ENCODE data around the gene NLRP6. TPM values are rescaled to one million over a fixed set of nuclear protein-coding genes. Genes with fewer than 3 reads are reported as not detected.
A peak's percentile ranks its signal among the peaks of the same experiment; 100 is the strongest.

Gene NLRP6
- total RNA-seq, 3 donors from 2014 or later = 0.33 to 3.2 (median 1.2) TPM

DNA sequence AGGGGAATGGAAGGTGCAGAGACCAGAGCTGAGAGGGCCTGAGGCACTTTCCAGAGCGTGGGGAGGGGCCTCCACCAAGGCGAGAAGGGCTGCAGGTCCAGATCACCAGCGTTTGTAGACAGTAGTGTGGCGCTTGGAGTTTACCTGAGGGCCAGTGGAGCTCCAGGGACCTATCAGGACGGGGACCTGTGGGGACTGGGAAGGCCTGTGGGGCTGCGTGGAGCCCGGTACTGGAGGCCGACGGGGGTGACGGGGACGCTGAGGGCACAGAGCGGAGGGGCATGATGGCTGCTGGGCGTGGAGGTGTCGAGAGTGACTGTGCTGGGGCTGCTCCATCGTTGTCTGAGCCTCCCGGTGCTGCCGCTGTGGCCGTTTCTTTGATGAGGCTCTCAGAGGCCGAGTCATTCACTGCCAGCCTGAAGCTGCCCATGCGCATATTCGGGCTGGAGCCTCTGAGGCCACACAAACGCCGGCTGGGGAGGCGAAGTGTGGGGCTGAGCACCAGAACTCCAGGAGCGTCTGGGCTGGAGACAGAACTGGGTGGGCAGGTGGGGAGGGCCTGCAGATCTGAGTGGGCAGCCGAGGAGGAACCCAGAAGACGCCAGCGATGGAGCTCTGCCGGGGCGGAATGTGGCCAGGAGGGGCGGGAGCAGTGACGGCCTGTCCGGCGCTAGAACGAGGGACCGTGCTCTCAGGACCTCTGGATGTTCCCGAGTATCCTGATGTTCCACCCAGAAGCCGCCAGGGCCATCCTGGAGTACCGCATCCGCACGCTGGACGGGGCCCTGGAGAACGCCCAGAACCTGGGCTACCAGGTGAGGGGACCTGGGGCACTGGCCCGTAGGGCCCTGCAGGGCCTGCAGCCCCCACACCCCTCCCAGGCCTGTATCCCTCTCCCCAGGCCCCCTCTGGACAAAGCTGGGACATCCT lies 13.3 kb downstream of the NLRP6 start:
- Mint-ChIP-seq H3K4me3 (no peak overlapping the region), H3K27me3 (ENCODE audit: low read depth) (no peaks in the 10 kb centered on the region), H3K36me3 (ENCODE audit: insufficient read depth) (no peaks in the 10 kb centered on the region), H3K9me3 (no peaks in the 10 kb centered on the region), H3K4me1 (ENCODE audit: low read depth) (peaks cover 21% of the 10 kb centered on the region)
- ATAC-seq = no peak
- peak; percentile 4 for DNase-seq

DNA sequence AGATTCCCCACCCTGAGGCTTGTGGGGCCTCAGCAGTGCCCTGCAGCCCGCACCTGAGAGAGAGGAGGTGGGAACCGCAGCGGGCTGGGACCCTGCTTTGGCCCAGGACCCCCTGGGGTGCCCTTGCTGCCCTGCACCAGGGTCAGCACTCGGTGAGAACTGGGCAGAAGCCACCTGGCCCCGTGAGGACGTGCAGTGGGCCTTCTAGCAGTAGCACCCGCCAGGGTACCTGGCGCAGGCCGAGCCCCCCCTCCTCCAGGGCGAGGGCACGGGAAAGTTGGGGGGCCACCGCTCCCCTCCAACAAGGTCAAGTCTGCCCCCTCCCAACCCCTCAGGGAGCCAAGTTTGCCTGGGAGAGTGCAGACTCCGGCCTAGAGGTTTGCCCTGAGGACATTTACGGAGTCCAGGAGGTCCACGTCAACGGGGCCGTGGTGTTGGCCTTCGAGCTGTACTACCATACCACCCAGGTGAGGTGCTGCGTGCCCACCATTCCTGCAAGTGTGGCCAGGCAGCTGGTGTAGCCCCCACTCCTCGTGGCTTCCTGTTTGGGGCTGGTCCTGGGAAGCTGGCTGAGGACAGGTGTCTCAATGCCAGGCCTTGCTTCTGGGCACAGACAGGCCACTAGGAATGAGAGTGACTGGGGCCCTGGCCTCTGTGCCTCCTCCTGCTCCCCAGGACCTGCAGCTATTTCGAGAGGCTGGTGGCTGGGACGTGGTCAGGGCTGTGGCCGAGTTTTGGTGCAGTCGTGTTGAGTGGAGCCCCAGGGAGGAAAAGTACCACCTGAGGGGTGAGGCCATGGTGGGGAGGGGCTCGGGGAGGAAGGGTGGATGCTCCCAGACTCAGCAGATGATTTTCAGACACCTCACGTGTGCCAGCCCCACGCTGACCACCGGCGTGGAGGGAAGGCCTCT lies 14.3 kb downstream of the NLRP6 start:
- Mint-ChIP-seq H3K4me3 (no peak overlapping the region), H3K27me3 (ENCODE audit: low read depth) (no peaks in the 10 kb centered on the region), H3K4me1 (ENCODE audit: low read depth) (peaks cover 22% of the 10 kb centered on the region), H3K9me3 (no peaks in the 10 kb centered on the region), H3K36me3 (ENCODE audit: insufficient read depth) (no peaks in the 10 kb centered on the region)
- ATAC-seq (no peak), DNase-seq (peak; percentile 4)

DNA sequence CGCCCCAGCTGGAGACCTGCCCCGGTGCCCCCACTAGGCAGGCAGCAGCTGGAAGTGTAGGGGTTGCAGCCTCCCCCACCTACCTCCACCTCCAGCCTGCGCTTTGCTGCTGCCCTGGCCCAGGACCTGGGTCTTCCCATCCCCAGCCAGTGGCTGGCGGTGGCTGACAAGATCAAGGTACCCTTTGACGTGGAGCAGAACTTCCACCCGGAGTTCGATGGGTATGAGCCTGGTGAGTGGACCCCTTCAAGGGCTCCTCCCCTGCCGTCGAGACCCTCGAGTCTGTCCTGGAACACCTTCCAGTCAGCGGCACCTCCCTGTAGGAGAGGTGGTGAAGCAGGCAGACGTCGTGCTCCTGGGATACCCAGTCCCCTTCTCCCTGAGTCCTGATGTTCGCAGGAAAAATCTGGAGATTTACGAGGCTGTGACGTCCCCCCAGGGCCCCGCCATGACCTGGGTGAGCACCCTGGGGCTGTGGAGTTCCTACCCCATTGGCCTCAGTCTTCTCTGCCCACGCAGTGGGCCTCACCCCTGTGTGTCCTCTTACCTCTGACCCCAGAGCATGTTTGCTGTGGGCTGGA lies 15.2 kb downstream of the NLRP6 start:
- no peaks in the 10 kb centered on the region for H3K9me3 Mint-ChIP-seq
- ATAC-seq = no peak
- H3K4me3 Mint-ChIP-seq = no peak overlapping the region
- no peaks in the 10 kb centered on the region for H3K27me3 Mint-ChIP-seq (ENCODE audit: low read depth)
- peaks cover 24% of the 10 kb centered on the region for H3K4me1 Mint-ChIP-seq (ENCODE audit: low read depth)
- peak; percentile 4 for DNase-seq
- no peaks in the 10 kb centered on the region for H3K36me3 Mint-ChIP-seq (ENCODE audit: insufficient read depth)

DNA sequence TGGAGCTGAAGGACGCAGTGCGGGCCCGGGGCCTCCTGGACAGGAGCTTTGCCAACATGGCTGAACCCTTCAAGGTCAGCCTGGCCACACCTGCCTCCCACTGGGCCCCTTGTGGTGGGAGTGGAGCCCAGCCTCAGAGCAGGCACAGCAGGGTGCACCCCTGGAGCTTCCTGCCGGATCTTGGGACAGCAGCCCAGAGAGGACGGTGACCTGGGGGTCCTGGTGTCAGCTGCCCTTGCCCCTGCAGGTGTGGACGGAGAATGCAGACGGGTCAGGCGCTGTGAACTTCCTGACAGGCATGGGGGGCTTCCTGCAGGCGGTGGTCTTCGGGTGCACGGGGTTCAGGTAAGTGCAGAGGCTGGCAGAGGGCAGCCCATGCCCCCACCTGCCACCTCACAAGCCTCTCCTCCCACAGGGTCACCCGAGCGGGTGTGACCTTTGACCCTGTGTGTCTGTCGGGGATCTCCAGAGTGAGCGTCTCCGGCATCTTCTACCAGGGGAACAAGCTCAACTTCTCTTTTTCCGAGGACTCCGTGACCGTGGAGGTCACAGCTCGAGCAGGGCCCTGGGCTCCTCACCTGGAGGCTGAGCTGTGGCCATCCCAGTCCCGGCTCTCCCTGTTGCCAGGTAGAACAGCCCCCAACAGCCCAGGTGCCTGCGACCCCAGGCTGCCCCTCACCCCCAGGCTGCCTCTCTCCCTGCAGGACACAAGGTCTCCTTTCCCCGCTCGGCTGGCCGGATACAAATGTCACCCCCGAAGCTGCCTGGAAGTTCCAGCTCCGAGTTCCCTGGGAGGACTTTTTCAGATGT lies 15.8 kb downstream of the NLRP6 start:
- H3K36me3 Mint-ChIP-seq (ENCODE audit: insufficient read depth) = no peaks in the 10 kb centered on the region
- DNase-seq (peak; percentile 4), ATAC-seq (no peak)
- no peaks in the 10 kb centered on the region for H3K9me3 Mint-ChIP-seq
- no peaks in the 10 kb centered on the region for H3K27me3 Mint-ChIP-seq (ENCODE audit: low read depth)
- no peak overlapping the region for H3K4me3 Mint-ChIP-seq
- peaks cover 27% of the 10 kb centered on the region for H3K4me1 Mint-ChIP-seq (ENCODE audit: low read depth)

DNA sequence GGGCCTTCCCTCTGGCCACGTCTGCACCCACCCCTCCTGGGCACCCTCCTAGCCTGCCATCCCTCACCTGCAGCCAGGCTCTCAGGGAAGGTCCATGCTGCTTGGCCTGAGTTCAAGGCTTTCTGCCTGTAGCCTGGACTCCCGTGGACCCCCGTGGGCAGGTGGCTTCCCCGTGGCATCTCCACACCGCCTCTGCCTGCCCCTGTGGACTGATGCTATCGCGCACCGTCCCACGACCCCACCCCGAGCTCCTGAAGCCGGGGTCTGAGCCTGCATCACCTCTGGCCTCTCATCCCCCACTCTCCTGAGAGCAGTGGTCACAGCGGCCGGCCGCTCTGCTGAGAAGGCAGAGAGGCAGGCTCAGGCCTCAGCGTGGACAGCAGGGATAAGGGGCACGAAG lies 16.6 kb downstream of the NLRP6 start:
- DNase-seq = peak; percentile 4
- peaks cover 24% of the 10 kb centered on the region for H3K4me1 Mint-ChIP-seq (ENCODE audit: low read depth)

DNA sequence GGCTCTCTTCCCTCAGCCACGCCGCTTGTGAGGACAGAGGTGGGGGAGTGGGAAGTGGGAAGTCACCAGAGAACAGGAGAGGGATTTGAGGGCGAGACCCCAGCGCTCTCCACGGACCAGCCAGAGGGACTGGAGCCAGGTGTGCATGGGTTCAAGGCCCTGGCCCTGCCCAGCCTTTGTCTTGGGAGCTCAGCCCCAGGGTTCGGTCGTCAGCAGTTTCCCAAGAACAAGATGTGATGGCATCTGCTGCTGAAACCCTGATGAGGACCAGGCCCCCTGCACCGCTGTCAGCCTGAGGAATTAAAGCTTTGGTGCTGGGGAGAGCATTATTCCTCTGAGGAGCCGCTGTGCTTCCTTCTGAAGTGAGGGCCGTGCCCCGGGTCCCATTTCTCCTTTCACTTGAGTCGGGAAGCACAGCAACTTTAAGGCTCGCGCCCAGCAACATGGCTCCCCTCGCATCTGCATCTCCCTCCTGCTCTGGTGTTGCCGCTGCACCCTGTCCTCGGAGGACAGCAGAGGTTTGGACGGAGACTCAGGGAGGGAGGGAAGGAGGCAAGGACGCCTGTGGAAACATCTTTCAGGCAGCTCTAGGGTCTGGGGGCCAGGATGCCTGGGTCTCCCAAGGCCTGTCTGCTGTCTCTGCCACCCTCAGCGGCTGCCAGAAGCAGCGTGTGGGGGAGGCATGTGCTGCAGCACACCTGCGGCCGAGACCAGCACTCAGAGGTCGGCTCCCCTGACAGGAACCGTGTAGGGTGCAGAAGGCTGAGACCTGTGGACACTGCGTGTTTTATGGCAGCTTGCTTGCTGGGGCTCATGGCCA lies 17.4 kb downstream of the NLRP6 start:
- ATAC-seq = no peak

More for the DNA sequence above, 16.6 kb downstream of the NLRP6 start:
- Mint-ChIP-seq H3K4me3 (no peak overlapping the region), H3K27me3 (ENCODE audit: low read depth) (peaks cover 1% of the 10 kb centered on the region), H3K36me3 (ENCODE audit: insufficient read depth) (no peaks in the 10 kb centered on the region), H3K9me3 (no peaks in the 10 kb centered on the region)
- no peak for ATAC-seq

DNA sequence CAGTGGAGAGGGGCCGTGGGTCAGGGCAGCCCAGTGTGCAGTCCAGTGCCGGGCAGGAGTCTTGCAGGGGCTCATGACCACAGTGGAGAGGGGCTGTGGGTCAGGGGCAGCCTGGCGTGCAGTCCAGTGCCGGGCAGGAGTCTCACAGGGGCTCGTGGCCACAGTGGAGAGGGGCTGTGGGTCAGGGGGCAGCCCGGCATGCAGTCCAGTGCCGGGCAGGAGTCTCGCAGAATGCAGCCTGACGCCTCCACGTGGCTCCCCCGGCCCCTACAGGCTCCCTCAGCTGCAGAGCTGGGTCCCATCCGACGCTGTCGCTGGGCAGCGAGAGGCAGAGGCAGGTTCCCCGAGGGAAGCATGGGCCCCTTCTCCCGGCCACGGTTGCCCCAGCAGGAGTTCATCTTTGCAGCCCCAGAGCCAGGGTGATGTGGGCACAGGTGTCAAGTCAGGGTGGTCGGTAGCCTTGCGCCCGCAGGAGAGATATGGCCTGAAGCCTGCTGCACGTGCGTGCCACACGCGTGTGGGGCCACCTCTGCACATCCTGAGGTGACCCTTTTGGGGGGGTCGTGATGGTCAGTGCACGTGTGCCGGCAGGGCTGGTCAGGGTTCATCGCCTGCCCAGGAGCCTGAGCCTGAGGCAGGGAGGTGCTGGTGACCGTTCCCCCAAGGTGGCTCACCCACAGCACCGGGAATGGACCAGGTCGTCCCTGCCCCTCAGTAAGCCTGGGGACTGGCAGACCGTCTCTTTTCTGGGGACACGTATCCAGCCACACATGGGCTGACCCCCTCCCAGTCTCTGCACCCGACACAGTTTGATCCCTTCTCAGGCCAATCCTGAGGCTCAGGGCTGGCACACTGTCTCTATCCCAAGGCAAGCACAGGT lies 18.2 kb downstream of the NLRP6 start:
- Mint-ChIP-seq H3K4me1 (ENCODE audit: low read depth) (peaks cover 27% of the 10 kb centered on the region), H3K4me3 (no peak overlapping the region), H3K27me3 (ENCODE audit: low read depth) (peaks cover 8% of the 10 kb centered on the region), H3K36me3 (ENCODE audit: insufficient read depth) (no peaks in the 10 kb centered on the region), H3K9me3 (no peaks in the 10 kb centered on the region)
- DNase-seq (peak; percentile 4), ATAC-seq (no peak)

More for the DNA sequence above, 17.4 kb downstream of the NLRP6 start:
- Mint-ChIP-seq H3K36me3 (ENCODE audit: insufficient read depth) (no peaks in the 10 kb centered on the region), H3K9me3 (no peaks in the 10 kb centered on the region), H3K4me1 (ENCODE audit: low read depth) (peaks cover 27% of the 10 kb centered on the region), H3K4me3 (no peak overlapping the region), H3K27me3 (ENCODE audit: low read depth) (peaks cover 6% of the 10 kb centered on the region)
- peak; percentile 5 for DNase-seq

DNA sequence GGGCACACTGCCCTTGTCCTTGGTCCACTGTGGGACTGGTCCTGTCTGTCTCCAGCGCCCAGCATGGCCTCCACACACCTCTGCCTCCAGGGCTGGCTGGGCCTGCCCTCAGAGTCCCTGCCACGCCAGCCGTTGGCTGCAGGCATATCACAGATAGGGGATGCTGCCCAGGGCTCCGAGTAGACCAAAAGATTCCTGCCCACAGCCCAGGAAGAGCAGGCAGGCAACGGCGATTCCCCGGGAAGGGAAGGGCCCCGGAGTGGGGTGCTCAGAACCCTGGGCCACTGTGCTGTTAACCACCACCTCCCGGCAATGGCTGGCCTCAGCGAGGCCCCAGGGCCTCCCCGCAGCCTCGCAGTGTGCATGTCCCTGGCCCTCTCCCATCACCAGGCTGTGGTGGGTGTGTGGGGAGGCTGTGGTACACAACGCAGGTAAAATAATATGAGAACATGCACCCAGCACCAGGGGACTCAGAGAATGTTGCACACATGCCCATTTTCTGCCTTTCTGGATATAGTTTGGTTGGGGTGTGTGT lies 18.9 kb downstream of the NLRP6 start:
- H3K4me1 Mint-ChIP-seq (ENCODE audit: low read depth) = peaks cover 27% of the 10 kb centered on the region
- DNase-seq (peak; percentile 4), ATAC-seq (peak in 1 of 2 donors; percentile 20)
- H3K27me3 Mint-ChIP-seq (ENCODE audit: low read depth) = peaks cover 8% of the 10 kb centered on the region
- H3K4me3 Mint-ChIP-seq = no peak overlapping the region
- no peaks in the 10 kb centered on the region for H3K9me3 Mint-ChIP-seq
- H3K36me3 Mint-ChIP-seq (ENCODE audit: insufficient read depth) = no peaks in the 10 kb centered on the region

DNA sequence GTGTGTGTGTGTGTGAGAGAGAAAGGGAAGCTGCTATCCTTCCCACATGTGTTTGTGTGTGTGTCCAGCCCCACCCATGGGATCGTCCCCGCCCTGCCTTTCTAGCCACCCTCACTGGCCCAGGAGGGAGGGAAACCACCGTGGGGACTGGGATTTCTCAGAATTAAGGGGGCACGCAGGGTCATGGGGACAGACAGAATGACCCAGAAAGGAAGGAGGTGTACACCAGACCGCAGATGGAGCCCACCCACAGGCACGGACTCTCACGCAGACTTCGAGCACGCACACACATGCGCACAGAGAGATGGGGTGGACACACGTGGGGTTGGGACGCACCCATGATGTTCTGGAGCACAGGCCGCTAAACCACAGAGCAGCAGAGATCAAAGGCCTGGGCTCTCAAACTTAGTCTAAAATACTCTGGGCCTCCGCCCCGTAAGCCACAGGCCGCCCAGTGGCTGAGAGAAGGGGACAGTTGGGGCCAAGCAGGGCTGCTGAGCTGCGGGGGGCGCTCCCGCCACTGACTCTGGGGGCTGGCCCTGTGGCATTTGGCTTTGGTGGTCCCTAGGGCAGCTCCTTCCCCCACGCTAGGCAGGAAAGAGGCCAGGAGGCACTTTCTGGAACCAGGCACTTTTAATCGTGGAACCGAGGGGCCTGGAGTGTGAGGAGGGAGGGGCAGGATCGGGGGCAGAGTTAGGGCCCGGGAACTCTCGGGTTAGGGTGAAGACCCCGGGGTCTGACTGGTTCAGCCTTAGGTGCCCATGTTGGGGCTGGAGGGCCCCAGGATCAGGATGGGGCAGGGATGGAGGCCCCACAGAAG lies 19.6 kb downstream of the NLRP6 start:
- peak; percentile 23 to 38 for ATAC-seq
- H3K27me3 Mint-ChIP-seq (ENCODE audit: low read depth) = peaks cover 8% of the 10 kb centered on the region
- peak; percentile 19 for DNase-seq
- no peaks in the 10 kb centered on the region for H3K36me3 Mint-ChIP-seq (ENCODE audit: insufficient read depth)
- no peaks in the 10 kb centered on the region for H3K9me3 Mint-ChIP-seq
- no peak overlapping the region for H3K4me3 Mint-ChIP-seq
- H3K4me1 Mint-ChIP-seq (ENCODE audit: low read depth) = peaks cover 32% of the 10 kb centered on the region

DNA sequence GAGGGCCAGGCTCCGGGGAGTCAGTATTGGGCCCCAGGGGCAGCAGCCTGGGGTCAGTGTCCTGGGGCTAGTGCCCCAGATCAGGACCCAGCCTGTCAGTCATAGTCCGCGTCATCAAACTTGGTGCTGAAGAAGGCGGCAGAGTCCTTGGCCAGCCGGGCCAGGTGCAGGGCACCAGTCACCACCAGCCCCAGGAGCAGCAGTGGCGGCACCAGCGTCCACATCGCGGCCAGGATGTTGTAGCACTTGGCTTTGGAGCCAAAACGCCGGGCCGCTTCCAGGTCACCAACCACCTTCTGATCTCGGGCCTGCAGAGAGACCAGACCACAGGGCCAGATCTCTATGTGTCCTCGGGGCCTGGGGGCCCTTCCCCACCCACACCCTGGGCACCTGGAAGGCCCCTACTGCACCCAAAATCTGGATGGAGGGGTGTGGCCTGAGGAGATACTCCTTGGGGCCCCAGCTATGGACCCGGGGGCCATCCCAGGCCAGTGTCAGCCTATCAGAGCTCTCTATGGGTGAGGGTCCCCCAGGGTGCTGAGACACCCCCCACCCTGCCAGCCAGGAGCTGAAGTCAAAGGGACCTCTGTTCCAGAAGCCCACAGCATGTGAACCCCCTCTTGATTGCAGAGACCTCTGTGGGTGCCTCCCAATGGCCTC lies 20.3 kb downstream of the NLRP6 start:
- DNase-seq (peak; percentile 19), ATAC-seq (no peak)
- H3K9me3 Mint-ChIP-seq = no peaks in the 10 kb centered on the region
- H3K4me1 Mint-ChIP-seq (ENCODE audit: low read depth) = peaks cover 37% of the 10 kb centered on the region
- no peak overlapping the region for H3K4me3 Mint-ChIP-seq
- H3K36me3 Mint-ChIP-seq (ENCODE audit: insufficient read depth) = no peaks in the 10 kb centered on the region
- peaks cover 8% of the 10 kb centered on the region for H3K27me3 Mint-ChIP-seq (ENCODE audit: low read depth)

Data from activated T-cell treated with anti-CD3 and anti-CD28 coated beads, Interleukin-2, amount 50 U/mL, for 4 hours (primary cell).